G401 (cell line): ENCODE results near the gene EPHA10. TPM values are rescaled to one million over a fixed set of nuclear protein-coding genes. Genes with fewer than 3 reads are reported as not detected.
A peak's percentile ranks its signal among the peaks of the same experiment; 100 is the strongest.
"Not testable (repeated sequence)": the region's sequence is repeated elsewhere in the genome, so short reads cannot be mapped to it uniquely, and the experiment has no call there.

Source experiments
- DNase-seq: peaks from one replicate; pipeline ENCODE4 v3.0.0-alpha.2; 2015; ENCODE audit warnings: low spot score
- in situ Hi-C: cut with HindIII; loops from 2 replicates; pipeline ENCODE4 v1.10.0; 2016; ENCODE audit warnings: low sequenced_read_pairs, mixed read lengths
- total RNA-seq: library from RNA; depleted of rRNA; stranded (reverse); fragments of >200 nt; shearing (Covaris generic); gene quantifications from 2 replicates; pipeline ENCODE4 v1.2.3, GENCODE V29; 2014

Gene EPHA10
- total RNA-seq, 1 experiment from 2014 or later, result 0.17 TPM

GRCh38 chr1:37778654-37779053 lies 13.7 kb upstream of the EPHA10 start:
- no peak for DNase-seq
- in situ Hi-C loops, result no loop called here

- DNase-seq, result no peak
- in situ Hi-C loops, result no loop called here
Observed at GRCh38 chr1:37776946-37777516, 12.1 kb upstream of the EPHA10 start.

GRCh38 chr1:37771440-37771839 lies 6.5 kb upstream of the EPHA10 start:
- DNase-seq, in situ Hi-C loops: not testable (repeated sequence)

- DNase-seq, result no peak
- in situ Hi-C loops, result no loop called here
Observed at GRCh38 chr1:37767488-37767887, 2.6 kb upstream of the EPHA10 start.

GRCh38 chr1:37765916-37766664 lies 1.2 kb upstream of the EPHA10 start:
- in situ Hi-C loops, result no loop called here
- peak; percentile 10 for DNase-seq

- DNase-seq, result no peak
- in situ Hi-C loops, result no loop called here
Observed at GRCh38 chr1:37764414-37764825, 500 bp downstream of the EPHA10 start.

- DNase-seq, result no peak
- in situ Hi-C loops, result no loop called here
Observed at GRCh38 chr1:37763791-37764413, 1.0 kb downstream of the EPHA10 start.

DNA sequence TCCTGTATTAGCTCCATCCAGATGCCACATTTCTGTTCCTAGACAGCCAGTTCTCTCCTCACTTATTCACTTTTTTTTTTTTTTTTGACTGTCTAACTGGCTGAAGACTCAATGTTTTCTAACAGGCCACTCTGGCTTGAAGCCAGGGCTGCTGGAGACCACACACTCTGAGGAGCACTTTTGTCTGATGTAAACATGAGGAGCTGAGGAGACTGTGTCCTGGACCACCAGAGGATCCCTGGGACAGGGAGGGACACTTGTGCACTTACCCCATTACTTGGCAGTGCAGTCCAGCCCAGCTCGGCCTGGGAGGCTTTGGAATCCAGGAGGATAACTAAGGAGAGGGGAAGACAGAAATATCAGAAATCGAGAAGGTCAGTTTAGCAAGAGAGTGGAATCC lies 2.4 kb downstream of the EPHA10 start:
- in situ Hi-C loops, result no loop called here
- DNase-seq, result no peak

DNA sequence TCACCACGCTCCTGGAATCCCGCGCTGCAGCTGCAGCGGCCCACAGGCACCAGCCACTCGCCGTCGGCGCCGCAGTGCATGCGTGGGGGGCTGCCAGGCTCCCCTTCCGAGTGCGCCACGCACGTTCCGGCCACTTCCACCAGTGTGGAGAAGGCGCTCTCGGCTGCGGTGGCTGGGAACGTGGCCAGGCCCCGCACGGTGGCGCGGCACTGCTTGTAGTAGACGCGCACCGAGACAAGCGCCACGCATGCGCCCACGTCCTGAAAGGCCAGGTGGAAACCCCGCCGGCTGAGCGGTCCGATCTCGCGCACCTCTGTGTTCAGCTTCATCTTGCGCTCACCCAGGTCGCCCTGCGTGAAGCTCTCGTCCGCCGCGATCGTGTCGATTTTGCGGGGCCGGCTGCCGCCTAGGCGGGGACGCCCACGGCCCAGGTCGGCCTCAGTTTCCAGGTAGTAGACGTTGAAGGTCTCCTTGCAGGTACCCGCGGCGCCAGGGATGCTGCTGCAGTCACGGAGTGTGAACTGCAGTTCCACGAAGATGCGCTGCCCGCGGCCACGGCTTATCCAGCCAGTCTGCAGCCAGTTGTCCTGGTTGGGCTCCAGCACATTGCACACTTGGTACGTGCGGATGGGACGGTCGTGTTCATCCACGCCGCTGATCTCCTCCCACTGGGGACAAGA lies 3.4 kb downstream of the EPHA10 start:
- DNase-seq, result no peak
- in situ Hi-C loops, result no loop called here

DNA sequence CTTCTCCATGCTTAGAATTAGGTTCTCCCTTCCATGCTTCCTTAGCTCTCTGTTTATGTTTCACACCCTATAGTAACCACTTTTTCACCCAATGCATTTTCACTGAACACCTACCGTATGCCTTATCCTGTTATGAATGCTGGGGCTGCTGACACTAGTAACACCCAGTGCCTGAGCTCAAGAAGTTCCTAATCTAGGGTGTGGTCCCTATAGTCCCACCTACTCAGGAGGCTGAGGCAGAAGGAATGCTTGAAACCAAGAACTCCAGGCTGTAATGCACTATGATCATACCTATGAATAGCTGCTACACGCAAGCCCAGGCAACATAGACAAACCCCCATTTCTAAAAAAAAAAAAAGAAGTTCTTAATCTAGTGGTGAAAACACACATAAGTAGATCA lies 5.5 kb downstream of the EPHA10 start:
- in situ Hi-C loops, result no loop called here
- DNase-seq, result no peak

DNA sequence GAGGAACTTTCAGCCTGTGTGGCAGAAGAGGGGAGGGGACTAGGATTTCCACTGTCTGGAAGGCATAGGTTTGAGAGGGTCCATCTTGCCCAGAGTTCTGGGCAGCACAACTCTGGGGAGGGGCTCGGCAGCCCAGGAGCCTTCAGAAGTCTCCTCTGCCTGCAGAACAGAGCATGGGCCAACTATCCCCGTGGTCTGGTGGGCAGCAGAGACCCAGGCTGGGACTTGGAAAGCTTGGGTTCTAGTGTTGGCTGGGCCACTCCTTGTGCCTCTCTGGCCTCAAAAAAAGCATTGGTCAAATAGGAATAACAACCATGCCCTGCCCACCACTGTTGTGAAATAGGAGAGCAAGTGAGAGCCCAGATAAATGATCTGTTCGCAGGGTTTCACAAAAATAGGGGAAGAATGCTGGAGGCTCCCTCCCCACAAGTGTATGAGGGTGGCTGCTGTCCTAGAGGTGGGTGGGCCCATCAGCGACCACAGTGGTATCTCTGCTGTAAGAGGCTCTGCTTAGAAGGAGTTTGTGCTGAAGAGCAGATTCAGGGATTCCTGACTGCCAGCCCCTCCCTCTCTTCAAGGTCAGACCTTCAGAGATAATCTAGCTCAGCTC lies 8.9 kb downstream of the EPHA10 start:
- DNase-seq, result no peak
- in situ Hi-C loops, result no loop called here

GRCh38 chr1:37755290-37755689 lies 9.6 kb downstream of the EPHA10 start:
- no peak for DNase-seq

GRCh38 chr1:37753473-37754321 lies 11.2 kb downstream of the EPHA10 start:
- in situ Hi-C loops, result no loop called here
- no peak for DNase-seq

More at GRCh38 chr1:37755290-37755689, 9.6 kb downstream of the EPHA10 start:
- in situ Hi-C loops, result no loop called here

DNA sequence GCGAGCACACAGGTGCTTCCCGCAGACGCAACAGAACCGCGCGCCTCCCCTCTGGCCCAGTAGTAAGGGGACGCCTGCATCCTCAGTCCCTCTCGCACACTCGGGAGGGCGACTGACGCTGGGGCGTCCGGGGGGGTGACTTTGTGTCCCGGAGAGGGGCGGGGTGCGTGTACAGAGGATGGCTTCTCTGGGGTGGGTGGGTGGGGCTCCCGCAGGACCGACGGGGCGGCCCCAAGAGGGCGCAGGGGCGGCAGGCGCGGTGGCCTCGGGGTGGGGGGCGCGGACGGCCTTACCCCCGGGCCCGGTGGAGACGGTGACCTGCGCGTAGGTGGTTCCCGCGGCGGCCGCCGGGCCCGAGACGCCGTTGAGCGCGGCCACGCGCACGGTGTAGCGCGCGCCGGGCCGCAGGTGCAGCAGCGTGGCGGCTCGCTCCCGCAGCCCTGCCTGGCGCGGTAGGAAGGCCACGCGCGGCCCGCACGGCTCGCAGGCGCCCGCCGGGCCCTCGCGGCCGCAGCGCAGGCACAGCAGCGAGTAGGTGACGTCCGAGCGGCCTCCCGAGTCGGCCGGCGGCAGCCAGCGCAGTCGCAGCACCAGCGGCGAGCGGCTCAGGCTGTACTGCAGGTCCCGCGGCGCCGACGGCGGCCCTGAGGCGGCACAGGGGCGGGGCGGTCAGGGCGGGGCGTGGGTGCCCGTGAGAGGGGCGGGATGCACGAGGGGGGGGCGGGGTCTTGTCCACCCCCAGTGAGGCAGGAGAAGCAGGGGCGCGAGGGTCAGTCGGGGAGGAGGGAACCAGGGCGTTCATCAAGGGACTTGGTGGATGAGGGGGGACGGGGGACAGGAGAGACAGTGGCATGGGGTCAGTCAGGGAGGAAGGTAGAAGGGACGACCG lies 12.1 kb downstream of the EPHA10 start:
- DNase-seq, result peak; percentile 5
- in situ Hi-C loops, result no loop called here

DNA sequence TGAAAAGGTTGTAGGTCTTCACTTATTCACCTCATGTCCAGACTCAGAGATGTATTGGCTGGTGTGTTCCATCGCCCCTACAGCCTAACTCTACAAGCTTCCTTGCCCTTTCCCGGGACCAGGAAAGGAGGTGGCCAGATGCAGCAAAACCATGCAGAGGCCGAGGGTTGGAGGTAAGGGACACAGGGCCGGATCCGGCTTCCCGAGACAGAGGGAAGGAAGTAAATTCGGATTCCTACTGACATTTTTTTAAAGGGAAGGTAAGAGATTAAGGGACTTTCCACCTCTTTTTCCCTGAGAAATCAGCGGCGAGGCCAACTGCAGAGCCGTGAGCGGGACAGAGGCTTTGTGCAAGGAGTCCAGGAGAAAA lies 12.7 kb downstream of the EPHA10 start:
- no peak for DNase-seq
- in situ Hi-C loops, result no loop called here

DNA sequence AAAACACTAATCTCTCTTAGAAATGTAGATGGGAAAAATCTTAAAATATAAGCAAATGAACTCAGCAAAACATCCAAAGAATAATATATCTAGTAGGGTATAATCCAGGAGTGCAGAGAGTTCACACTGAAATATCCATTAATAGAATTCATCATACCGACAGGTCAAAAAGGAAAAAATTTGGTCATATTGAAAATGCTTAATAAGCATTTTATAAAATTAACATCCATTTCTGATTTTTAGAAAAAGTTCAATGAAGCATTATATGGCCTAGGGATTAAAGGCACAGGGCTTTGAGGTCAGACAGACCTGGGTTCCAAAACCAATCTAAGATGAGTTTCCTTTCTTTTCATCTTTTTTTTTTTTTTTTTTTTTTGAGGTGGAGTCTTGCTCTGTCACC lies 16.4 kb downstream of the EPHA10 start:
- in situ Hi-C loops, result no loop called here
- no peak for DNase-seq

- no peak for DNase-seq
- in situ Hi-C loops, result no loop called here
Observed at GRCh38 chr1:37746806-37747205, 18.1 kb downstream of the EPHA10 start.

DNA sequence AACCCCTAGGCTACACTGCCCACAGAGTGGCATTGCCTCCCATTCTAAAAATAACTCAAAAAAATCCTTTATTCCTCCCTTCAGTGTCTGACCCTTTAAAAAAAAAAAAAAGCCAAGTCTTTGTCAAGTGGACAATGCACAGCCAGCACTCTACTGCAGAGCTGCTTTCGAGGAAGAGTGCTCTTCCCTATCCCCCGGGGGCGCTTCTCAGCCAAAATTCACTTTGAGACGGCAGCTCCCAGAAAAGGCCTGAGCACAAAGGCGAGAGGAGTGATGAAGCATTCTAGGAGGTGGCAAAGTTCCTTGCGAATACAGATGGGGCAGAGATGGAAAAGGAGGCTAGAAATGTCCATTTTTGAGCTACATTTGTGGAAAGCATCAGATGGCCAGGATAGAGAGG lies 23.3 kb downstream of the EPHA10 start:
- DNase-seq, result no peak
- in situ Hi-C loops, result no loop called here
